GM18526 (cell line): Measurements from ENCODE around the gene CLEC4D.

Experiments
- POLR2A ChIP-seq: IDR thresholded peaks from 3 replicates; pipeline ENCODE4 v1.6.1; 2011; ENCODE audit not compliant: insufficient read length; ENCODE audit errors: extremely low read depth

Gene CLEC4D

DNA sequence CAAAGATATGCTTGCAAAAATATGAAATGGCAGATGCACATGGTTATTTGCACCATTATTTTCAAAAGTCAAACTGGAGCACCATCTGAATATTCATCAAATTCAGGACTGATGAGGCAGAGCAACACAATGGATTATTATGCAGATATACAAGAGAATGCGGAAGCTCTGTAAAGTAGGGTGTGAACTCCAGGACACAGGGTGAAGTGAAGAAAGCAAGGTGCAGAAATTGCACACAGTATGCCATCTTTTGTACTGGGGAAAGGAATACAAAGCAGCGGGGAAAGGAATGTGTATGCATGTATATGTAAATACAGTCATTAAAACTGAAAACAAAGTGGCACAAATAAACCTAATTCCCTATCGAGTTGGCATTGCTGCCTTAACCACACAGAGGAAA, 50.1 kb downstream of the CLEC4D start:
- TF ChIP-seq POLR2A, result no peak

- TF ChIP-seq POLR2A, result no peak
These were observed 51.4 kb downstream of the CLEC4D start for GRCh38 chr12:8564656-8565055.

- no peak for TF ChIP-seq POLR2A
These were observed 53.2 kb downstream of the CLEC4D start for GRCh38 chr12:8566525-8566924.
